ENCODE results near the gene PRR20G.

DNA sequence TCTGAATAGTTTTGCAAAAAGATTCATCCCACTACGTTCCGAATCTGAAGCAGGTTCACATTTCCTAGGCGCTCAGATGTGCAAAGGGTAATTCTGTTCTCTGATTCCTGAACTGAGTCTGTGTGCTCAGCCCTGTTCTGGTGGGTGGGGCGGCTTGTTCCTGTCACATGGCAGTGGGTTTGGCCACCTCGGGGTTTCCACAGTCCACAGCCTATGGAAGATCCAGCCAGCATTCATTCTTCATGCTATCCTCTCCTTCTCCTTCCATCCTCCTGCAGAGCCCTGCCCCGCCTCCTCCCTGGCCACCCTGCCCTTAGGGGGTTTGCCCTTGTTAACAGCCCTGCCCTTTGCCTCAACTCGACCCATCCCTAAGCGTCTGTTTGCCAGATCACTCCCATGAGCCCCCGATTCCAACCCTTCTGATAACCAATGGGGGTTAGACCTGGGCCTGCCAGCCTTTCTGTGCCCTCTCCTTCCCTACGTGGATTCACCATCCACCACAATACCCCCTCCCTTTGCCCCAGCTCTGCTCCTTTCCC is 31.0 kb downstream of the PRR20G start:
- TF ChIP-seq, protein P1, sequence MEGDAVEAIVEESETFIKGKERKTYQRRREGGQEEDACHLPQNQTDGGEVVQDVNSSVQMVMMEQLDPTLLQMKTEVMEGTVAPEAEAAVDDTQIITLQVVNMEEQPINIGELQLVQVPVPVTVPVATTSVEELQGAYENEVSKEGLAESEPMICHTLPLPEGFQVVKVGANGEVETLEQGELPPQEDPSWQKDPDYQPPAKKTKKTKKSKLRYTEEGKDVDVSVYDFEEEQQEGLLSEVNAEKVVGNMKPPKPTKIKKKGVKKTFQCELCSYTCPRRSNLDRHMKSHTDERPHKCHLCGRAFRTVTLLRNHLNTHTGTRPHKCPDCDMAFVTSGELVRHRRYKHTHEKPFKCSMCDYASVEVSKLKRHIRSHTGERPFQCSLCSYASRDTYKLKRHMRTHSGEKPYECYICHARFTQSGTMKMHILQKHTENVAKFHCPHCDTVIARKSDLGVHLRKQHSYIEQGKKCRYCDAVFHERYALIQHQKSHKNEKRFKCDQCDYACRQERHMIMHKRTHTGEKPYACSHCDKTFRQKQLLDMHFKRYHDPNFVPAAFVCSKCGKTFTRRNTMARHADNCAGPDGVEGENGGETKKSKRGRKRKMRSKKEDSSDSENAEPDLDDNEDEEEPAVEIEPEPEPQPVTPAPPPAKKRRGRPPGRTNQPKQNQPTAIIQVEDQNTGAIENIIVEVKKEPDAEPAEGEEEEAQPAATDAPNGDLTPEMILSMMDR (IDR thresholded peaks at IDR 0.05), result no peak
- no peak for TF ChIP-seq POLR2AphosphoS5 (IDR thresholded peaks at IDR 0.05)
- TF ChIP-seq POLR2A (IDR thresholded peaks at IDR 0.05), result no peak
